ENCODE measurements around the gene RPS16.
"Not testable (repeated sequence)": the region's sequence is repeated elsewhere in the genome, so short reads cannot be mapped to it uniquely, and the experiment has no call there.

The RPS16 gene

DNA sequence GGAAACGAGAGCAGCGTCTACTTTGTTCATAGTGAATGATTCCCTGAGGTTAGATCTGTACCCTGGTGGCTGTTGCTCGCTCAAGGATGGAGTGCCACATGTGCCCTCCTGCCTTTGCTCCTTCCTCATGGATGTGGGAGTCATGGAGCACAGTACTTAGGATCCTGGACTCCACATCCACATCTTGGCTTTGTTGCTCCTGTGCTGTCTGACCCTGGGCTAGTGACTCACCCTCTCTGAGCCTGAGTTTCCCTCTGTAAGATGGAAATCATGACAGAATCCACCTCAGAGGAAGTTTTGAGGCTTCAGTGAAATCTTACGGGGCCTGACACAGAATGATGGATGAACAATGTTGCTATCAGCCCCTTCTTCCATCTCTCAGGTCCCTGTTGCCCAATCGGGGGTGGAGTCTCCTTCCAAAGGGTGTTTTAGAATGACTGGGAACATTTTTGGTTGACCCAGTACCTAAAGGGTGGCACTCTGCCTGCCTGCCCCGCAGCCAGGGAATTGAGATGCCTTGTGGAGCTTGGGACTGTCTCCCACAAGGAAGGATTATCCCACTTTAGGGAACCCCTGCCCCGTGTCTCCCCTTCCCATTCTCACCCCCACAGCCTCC, 35.1 kb upstream of the RPS16 start:
- H3K4me3 ChIP-seq (ENCODE audit: low read length), result no peak overlapping the region
- no peak for TF ChIP-seq ZNF274 (IDR thresholded peaks at IDR 0.05; ENCODE audit: low read depth, low read length)

DNA sequence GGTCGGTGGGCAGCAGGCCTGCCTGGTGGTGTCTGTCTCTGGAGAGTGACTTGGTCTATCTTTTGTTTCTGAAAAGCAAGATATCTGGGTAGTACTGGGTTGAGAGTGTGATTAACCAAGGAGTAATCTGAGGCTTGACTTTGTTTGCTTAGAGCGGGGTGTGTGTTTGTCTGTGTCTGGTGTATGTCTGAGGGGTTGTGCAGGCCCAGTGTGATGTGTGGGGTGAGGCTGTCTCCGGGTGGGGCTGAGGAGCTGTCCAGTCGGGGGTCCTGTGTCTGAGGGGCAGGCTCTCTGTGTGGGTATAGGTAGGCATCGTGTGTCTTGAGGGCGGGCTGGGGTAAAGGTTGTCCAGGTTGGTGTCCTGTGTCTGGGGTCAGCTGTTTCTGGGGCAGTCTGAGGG, 33.8 kb upstream of the RPS16 start:
- H3K4me3 ChIP-seq (ENCODE audit: low read length), result no peak overlapping the region
- TF ChIP-seq ZNF274 (IDR thresholded peaks at IDR 0.05; ENCODE audit: low read depth, low read length), result no peak

DNA sequence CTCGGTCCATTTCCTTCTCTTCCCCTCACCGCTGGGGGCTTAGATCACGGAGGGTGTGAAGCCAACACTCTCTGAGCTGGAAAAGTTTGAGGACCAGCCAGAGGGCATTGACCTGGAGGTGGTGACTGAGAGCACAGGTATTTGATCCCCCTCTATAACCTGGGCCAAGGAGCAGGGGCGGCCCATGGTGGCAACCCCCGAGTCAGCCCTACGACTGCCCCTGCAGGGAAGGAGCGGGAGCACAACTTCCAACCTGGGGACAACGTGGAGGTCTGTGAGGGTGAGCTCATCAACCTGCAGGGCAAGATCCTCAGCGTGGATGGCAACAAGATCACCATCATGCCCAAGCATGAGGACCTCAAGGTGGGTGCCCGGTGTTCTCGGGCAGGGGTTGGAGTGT, 33.3 kb upstream of the RPS16 start:
- TF ChIP-seq ZNF274 (IDR thresholded peaks at IDR 0.05; ENCODE audit: low read depth, low read length), result no peak
- H3K4me3 ChIP-seq (ENCODE audit: low read length), result no peak overlapping the region

DNA sequence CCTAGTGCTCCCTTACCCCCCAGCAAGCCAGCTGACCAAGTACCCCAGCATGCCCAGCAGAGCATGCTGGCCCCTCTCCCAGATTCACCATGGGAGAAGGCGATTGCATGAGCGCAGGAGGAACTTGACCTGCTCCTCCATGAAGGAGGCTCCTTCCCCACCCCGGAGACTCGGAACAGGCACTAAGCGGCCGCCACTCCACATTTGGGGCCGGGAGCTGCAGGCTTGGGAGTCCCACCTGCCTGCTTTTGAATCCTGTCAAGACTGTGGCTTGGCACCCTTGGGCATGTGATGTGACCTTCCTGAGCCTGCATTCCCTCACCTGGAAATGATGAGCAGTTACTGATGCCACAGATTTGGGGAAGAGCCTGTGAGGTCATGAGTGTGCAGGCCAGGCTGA, 32.2 kb upstream of the RPS16 start:
- TF ChIP-seq ZNF274 (IDR thresholded peaks at IDR 0.05; ENCODE audit: low read depth, low read length), result no peak
- no peak overlapping the region for H3K4me3 ChIP-seq (ENCODE audit: low read length)

DNA sequence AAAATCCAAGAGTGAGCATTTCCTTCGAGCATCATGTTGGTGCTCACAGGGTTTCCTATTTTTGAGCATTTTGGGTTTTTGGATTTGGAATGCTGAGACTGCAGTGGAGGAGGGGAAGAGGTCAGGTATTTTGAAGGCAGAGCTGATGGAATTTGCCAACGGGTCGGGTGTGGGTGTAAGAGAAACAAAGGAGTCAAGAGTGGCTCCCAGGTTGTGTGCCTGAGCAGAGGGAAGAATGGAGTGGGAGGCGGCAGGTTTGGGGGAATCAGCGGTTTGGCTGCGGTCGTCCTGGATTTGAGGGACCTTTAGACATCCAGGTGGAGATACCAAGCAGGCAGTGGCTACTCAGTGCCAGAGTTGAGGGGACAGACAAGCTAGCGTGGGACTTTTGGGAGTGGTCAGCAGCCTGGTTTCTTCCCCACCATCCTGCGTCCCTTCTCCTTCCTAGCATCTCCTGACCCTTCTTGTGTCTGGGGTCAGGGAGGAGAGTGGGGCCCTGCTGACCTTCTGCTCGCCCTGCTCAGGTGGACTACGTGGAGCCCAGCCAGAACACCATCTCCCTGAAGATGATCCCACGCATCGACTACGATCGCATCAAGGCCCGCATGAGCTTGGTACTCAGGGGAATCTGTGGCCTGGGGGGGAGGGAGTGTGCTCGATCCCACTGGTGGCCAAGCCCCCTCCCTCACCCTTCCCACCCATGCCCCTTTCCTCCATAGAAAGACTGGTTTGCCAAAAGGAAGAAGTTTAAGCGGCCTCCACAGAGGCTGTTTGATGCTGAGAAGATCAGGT, 30.4 kb upstream of the RPS16 start:
- TF ChIP-seq ZNF274 (IDR thresholded peaks at IDR 0.05; ENCODE audit: low read depth, low read length), result no peak
- H3K4me3 ChIP-seq (ENCODE audit: low read length), result no peak overlapping the region

DNA sequence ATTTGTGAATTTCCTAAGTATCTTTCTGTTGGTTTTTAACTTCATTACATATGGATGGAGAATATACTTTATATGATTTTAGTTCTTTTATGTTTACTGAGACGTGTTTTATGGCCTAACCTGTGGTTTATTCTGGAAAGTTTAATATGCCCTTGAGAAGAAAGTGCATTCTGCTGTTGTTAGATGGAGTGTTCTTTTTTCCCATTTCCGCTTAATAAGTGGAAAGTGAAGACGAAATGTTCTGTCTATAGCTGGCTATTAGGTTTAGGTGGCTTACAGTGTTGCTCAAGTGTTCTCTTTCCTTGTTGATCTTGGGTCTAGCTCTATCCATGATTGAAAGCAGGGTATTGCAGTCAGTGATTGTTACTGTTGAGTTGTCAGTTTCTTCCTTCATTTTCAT, 27.7 kb upstream of the RPS16 start:
- no peak for TF ChIP-seq ZNF274 (IDR thresholded peaks at IDR 0.05; ENCODE audit: low read depth, low read length)
- no peak overlapping the region for H3K4me3 ChIP-seq (ENCODE audit: low read length)

DNA sequence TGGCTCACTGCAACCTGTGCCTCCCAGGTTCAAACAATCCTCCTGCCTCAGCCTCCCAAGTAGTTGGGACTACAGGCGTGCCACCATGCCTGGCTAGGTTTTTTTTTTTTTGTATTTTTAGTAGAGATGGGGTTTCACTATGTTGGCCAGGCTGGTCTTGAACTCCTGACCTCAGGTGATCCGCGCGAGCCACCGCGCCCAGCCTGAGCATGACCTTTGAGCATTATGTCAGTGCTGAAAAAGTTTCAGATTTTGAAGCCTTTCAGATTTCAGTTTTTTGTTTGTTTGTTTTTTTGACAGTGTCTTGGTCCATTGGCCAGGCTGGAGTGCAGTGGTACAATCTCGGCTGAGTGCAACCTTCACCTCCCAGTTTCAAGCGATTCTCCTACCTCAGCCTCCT, 15.5 kb upstream of the RPS16 start:
- not testable (repeated sequence) for H3K4me3 ChIP-seq (ENCODE audit: low read length)

DNA sequence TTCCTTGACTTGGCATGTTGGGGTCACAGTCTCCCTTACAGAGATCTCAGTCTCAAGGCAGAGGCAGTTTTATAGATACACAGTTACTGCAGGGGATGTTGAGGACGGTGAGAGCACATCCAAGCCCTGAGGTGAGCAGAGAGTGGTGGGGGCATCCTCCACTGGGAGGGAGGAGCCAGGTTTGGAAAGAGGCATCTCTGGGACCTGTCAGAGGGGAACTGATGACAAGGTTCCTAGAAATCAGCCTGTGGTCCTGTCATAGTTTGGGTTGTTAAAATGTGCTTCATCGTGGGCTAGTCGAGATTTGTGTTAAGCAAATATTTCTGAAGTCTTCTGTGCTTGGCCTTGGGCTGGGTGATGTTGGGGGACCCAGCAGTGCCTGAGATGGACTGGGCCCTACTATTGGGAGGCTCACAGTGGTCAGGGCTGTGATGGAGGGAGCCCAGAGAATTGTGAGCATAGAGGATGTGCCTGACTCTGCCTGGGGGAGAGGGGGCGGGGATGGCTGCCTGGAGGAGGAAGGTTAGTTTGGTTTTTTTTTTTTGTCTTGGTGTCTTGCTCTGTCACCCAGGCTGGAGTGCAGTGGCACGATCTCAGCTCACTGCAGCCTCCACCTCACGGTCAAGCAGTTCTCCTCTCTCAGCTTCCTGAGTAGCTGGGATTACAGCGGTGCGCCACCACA, 13.5 kb upstream of the RPS16 start:
- no peak for TF ChIP-seq ZNF274 (IDR thresholded peaks at IDR 0.05; ENCODE audit: low read depth, low read length)
- H3K4me3 ChIP-seq (ENCODE audit: low read length), result no peak overlapping the region

DNA sequence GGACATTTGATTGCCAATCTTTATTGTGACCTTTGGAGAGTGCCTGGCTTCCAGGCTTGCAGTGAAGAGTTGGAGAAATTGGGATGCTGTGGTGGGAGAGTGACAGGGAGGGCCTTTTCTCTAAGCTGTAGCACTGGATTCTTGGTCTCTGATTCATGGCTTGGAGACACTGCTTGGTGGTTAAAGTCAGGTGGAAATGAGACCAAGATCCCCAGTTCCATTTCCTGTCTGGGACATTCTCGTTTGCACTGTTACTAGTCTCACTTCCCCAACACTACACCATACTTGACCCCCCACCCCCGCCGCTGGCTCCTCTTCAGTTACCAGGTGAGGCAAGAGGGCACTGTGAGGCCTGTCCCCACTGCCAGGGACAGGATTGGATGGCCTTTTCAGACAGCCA, 12.5 kb upstream of the RPS16 start:
- no peak for TF ChIP-seq ZNF274 (IDR thresholded peaks at IDR 0.05; ENCODE audit: low read depth, low read length)
- peak overlapping the region; percentile 50; the same call in 1 of the 2 replicates for H3K4me3 ChIP-seq (ENCODE audit: low read length)

DNA sequence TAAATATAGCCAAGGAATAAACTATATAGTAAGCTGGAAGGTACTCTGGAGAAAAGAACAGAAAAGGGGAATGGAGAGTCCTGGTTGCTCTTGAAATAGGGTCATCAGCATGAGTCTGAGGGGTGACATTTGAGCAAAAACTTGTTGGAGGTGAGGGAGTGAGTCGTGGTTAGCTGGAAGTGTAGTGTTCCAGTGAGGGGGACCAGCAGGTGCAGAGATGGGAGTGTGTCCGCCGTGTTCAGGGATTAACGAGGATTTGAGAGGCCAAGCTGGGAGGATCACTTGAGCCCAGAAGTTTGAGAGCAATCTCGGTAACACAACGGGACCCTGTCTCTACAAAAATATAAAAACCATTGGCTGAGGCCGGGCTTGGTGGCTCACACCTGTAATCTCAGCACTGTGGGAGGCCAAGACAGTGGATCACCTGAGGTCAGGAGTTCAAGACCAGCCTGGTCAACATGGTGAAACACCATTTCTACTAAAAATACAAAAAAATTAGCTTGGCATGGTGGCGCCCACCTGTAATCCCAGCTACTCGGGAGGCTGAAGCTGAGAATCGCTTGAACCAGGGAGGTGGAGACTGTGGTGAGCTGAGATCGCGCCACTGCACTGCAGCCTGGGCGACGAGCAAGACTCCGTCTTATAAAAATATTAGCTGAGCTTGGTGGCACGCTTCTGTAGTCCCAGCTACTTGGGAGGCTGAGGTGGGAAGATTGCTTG, 10.8 kb upstream of the RPS16 start:
- TF ChIP-seq ZNF274 (IDR thresholded peaks at IDR 0.05; ENCODE audit: low read depth, low read length), result no peak
- peak overlapping the region; percentile 85 for H3K4me3 ChIP-seq (ENCODE audit: low read length)

DNA sequence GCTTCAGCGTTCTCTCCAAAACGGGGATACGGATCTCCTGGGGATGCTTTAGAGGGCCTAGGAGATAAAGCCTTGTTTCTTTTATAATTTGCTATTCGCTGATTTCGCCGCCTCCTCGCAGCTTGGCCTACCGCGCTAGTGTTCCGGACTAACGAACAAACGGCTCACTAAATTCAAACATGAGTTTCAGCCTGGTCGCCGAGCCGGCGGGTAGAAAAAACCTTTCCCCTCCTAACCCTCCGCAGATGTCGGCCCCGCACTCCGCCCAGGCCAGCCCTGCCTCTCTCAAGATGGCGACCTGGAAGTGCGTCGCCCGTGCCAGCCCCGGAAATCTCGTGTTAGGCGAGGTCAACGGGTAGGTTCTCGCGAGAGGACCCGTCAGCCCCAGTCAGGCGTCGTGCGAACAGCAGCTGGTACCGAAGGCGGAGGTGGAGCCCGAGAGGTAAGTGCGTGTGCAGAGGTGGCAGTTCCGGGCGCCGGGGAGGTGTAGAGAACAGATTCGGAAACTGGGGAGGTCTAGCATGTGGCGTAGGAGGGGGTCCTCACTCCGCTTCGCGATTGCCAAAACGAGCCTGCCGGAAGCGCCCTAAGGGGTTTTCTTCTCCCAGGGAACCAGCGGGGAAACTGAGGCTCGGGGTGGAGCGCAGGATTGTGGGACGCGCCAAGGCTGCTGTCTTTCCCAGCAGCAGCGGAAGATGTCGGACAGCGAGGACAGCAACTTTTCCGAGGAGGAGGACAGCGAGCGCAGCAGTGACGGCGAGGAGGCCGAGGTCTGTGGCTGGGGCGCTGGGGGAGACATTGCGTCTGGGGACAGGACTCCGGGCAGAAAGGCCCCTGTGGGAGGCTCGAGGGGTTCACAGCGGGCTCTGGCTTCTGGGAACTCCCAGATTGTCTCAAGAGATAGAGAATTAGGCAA, 9.7 kb upstream of the RPS16 start, which contains the start of gene SUPT5H:
Gene SUPT5H (plus strand): TSS at position 387 of the 916 bp plus-strand sequence. CDS start 309 bp downstream, at position 696.
- H3K4me3 ChIP-seq (ENCODE audit: low read length), result peak within 1 kb of the TSS; percentile 85
- no peak for TF ChIP-seq ZNF274 (IDR thresholded peaks at IDR 0.05; ENCODE audit: low read depth, low read length)

DNA sequence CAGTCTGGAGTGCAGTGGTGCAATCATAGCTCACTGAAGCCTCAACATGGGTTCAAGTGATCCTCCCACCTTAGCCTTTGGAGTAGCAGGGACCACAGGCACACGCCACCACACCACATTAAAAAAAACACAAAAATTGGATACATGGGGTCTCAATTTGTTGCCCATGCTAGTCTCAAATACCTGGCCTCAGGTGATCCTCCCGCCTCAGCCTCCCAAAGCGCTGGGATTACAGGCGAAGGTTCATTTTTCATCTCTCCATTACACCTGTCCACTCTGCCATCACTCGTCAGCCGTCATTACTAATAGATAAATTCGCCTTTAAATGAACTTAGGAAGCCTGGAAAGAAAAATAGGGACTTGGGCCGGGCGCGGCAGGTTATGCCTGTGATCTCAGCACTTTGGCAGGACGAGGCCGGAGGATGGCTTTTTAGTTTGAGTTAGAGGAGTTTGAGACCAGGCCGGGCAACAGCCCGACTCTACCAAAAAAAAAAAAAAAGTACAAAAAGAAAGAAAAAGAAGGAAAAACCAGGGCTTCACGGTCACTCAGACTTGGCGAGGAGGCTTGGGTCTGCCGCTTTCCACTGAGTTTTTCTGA, 8.9 kb upstream of the RPS16 start:
- no peak for TF ChIP-seq ZNF274 (IDR thresholded peaks at IDR 0.05; ENCODE audit: low read depth, low read length)
- peak overlapping the region; percentile 85 for H3K4me3 ChIP-seq (ENCODE audit: low read length)

Data from GM08714 (cell line).